Measurements from ENCODE around the gene RNF169.
"Not testable (repeated sequence)": the region's sequence is repeated elsewhere in the genome, so short reads cannot be mapped to it uniquely, and the experiment has no call there.

Gene RNF169

DNA sequence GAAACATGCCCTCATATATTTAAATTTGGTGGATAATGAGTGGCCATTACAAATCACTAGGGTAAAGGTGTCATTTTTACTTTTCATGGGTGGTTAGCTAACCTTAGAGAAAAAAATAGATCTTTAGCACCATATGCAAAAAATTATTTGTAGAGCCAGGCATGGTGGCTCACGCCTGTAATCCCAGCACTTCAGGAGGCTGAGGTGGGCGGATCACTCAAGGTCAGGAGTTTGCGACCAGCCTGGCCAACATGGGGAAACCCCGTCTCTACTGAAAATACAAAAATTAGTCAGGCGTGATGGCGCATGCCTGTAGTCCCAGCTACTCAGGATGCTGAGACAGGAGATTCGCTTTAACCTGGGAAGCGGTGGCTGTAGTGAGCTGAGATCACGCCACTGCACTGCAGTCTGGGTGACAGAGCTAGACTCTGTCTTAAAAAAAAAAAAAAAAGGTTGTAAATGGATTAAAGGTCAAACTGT, 19.6 kb downstream of the RNF169 start:
- DNase-seq (ENCODE audit: low spot score): not testable (repeated sequence)

DNA sequence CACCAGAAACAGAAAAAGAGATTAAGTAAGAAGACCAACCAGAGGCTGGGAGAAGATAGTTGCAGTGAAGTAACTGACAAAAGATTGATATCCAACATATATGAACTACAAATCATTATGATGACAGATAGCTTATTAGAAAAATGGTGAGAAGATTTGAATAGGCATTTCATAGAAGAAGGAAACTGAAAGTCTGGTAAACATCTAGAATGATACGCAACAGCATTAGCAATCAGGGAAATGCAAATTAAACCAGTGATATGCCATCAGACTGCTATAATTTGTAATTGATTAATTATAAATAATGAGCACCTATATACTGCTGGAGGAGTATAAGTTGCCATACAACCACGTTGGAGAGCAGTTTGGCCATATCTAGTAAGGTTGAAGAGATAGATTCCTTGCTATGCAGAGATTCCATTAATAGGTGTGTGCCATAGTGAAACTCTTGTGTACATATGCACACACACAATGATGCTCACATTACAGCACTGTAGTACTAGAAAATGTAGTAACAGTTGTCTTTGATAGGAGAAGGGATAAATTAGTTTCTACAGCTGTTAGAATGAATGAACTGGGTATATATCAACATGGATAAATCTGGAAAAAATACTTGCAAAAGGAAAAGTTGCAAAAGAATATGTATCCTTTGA, 20.5 kb downstream of the RNF169 start:
- DNase-seq (ENCODE audit: low spot score): no peak

DNA sequence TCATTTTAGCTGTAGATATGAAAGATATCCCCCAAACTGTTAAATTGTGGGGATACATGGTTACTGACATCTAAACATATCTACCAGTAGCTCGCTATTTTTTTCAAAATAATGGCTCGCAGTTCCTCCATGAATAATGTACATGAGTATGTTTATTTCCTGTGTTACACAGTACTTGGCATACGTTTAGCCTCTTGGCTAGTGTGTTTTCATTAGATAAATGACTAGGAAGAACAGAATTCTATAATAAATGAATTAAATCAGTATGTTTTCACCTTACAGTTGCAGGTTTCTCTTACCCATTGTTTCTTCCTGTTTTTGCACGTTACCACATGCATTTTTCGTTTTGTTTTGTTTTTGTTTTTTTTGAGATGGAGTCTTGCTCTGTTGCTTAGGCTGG, 21.8 kb downstream of the RNF169 start:
- no peak for DNase-seq (ENCODE audit: low spot score)

DNA sequence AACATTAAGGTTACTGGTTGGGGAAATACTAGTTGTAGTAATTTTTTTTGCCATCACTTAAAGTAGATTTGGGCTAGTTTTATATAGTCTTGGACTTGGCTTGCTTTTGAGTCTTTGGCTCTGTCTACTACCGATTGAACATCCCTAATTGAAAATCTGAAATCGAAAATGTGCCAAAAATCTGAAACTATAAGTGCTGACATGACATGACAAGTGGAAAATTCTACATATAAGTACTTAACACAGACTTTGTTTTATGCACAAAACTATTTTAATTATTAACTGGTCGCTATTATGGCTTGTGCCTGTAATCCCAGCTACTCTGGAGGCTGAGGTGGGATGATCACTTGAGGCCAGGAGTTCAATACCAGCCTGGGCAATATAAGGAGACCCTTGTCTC, 22.5 kb downstream of the RNF169 start:
- no peak for DNase-seq (ENCODE audit: low spot score)

DNA sequence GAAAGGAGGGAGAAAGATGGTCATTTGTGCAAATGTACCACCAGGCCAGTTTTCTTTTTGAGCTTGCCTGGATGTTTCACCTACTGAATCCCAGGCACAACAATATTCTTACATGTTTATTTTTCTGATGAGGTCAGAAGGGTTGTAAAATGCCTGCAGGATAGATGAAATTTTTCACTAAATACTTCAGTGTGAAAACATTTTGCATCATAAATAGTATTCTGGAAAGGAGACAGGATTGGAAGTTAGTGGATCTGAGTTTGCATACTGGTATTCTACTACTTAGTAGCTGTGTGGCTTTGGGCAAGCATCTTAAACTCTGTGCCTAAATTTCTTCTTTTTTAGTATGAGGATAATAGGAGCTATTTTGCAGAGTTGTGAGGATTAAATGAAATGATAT, 24.8 kb downstream of the RNF169 start:
- no peak for DNase-seq (ENCODE audit: low spot score)

DNA sequence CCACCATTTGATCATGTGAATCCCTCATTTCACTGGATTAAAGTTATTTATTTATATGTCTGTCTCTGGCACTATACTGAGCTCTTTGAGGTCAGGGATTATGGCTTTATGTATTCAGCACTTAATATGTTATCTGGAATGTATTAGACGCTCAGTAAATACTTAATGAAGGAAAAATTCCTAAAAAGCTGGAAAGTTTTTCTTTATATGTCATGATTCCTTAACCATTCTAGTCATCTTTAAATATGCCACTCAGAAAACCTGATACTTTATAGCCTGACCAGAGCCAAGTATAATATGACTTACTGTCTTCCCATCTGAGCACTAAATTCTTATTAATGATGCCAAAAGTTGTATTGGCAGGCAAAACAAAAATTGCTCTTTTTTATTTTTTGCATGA, 27.1 kb downstream of the RNF169 start:
- no peak for DNase-seq (ENCODE audit: low spot score)

DNA sequence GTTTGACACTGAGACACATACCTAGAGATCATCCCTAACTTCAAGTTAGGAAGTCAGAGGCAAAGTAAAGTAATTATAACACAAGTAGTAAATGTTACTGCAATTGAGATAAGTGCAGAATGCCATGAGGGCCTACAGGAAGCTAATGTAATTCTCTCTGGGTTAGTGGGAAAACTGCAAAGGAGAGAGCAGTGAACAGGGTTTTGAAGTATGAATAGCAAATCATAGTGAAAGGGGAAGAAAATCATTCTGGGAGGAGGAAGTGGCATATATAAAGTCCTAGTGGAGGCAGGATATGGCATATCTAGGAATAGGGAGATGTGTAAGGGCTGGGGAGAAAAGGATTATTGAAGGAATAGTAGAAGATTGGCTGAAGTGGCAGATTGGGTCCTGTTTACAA, 27.9 kb downstream of the RNF169 start:
- DNase-seq (ENCODE audit: low spot score): no peak

DNA sequence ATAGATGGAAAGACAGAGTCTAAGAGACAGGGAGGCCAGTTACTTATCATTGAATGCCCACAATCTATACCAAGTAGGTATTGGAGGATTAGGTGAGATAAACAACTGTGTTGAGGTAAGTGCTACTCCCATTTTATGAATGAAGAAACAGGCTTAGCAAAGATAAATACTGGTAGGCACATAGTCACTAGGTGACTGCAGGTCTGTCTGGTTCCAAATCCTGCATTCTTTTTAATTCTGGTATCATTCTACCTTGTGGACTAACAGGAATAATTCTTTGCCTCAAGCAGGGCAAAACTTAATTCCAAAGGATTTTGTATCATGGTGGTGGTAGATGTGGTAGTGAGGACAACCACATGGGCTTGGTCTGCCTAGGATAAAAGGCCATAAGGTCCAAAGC, 28.4 kb downstream of the RNF169 start:
- DNase-seq (ENCODE audit: low spot score): no peak

DNA sequence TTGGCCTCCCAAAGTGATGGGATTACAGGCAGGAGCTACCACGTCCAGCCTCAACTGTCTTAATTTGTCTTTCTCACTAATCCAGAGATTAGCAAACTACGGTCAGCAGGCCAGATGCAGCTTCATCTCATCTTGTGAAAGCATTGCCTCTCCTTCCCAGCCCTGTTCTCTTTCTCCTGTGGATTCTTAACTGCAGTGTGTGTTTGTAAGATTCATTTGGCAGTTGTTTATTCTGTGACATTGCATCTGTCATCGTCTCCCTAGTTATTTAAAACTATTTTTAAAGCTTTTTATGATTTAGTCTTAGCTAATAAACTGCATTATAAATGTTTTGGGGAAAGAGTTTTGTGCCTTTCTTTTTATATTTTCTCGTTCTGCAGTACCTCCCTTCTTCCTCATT, 29.2 kb downstream of the RNF169 start:
- DNase-seq (ENCODE audit: low spot score): no peak

DNA sequence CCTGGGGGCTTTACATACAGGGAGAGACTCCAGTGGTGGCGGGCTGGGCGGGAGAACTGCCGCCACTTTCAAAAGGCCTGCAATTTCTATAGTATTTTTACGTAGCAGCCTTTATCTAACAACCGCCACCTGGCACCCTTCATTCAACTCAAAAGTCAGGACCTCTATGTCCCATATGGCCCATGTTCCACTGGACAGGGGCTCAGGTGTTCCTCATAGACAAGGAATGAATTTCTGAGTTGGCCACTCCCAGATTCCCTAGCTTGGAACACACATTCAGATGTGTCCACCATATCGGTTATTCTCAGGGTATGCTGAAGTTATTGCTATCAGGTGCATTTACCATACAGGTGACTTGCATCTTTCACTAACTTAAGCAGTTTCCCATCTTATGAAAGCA, 29.9 kb downstream of the RNF169 start:
- DNase-seq (ENCODE audit: low spot score): no peak

DNA sequence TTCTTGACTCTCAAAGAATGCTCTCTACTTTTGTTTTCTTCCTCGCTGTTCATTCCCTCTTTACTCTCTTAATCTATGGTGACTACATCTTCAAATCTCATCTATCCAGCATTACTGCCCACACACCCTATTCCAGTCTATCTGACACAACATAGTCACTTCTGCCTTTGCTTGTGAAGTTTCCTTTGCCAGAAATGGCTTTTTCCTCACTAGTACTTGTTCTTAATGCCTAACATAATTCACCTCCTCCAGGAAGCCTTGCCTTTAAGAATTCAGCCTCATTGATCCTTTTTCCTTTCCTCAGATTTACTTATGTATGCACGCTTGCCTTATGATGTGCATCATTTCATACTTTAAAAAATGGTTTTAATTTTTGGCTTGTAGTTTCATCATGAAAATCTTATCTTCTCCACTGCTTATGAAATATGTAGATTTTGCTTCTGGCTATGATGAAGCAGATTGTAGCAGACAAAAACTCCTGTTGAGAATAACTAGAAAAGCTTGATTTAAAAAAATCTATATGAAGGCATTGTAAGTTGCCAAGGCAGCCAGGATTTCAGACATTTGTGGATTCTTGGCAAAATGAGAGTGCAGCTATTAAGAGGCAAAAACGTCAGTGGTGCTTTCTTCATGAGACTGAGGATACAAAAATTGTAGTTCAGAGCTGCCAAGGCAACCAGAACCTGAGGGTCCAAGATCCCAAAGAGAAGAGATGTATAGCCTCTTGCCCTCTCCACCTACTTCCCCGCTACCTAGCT, 31.8 kb downstream of the RNF169 start:
- DNase-seq (ENCODE audit: low spot score): no peak

DNA sequence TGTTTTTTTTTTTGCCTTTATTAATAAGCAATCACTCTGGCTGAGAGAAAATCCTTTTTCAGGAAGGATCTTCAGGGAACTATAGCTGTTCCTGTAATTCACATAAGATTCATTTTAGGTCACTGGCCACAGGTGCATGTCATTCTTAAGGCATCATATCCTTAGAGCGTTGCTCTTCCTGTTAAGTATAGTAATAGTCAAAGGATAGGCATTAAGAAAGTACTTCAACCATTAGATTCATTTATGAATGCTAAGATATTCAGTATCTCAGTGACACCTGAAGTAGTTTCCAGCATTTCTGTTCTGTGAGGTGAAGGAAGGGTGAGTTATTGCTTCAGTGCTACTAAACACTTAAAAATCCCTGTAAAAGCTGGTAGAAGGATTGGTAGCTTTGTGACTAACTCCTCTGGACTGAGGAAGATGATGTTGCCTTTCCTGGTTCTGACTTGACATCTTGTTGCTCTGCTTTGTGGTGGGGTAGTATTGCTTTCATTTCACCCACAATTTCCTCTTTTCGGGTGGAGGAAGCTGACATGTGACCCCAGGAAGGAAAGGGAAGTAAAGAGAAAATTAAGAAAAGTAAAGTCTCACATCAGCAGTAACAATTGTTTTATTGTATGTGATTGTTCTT, 34.7 kb downstream of the RNF169 start:
- no peak for DNase-seq (ENCODE audit: low spot score)

DNA sequence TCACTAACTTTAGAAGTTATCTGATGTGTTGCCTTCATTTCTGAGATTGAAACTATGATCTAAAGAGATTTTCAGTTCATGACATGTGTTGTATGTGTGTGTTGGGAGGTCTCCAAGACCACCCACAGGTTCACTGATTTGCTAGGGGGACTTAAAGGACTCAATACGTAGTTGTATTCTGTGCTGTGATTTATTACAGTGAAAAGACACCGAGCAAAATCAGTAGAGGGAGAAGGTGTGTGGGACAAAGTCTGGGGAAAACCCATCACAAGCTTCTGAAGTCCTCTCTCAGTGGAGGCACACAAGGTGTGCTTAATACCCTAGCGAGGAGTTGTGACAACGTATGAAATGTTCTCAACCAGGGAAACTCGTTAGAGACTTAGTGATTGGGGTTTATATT, 35.6 kb downstream of the RNF169 start:
- DNase-seq (ENCODE audit: low spot score): no peak

DNA sequence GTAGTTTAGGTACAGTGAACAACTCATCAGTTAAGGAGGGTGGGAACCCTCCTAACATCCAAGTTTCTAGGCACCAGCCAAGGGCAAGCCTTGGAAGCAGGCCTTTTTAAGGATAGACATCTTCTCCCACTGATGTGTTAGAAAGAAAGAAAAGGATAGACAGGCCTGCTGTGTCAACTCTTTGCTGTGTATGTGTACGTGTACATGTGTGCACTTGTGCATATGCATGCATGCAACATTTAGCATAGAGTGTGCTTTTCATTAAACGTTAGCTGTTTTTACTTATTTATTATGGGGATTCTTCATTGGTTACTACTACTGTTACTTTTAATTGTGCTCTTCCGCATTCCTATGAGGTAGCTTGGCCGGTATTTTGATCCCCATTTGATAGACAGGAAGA, 36.1 kb downstream of the RNF169 start:
- no peak for DNase-seq (ENCODE audit: low spot score)

DNA sequence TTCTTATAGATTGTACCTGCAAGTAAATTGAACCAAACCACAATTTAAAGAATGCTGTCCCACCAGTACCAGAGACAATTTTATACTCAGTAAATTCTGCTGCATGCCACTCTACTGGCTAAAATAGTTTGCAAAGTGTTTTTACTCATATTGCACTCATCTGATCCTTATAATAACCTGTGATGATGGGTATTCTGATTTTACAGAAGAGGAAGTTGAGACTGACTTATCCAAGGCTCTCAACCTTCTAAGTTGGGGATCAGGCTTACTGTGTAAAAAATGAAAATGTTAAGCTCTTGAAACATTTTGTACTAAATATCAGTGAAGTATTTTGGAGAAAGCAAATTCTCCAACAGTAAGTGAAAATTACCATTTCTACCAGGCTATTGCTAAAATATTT, 37.9 kb downstream of the RNF169 start:
- DNase-seq (ENCODE audit: low spot score): no peak

DNA sequence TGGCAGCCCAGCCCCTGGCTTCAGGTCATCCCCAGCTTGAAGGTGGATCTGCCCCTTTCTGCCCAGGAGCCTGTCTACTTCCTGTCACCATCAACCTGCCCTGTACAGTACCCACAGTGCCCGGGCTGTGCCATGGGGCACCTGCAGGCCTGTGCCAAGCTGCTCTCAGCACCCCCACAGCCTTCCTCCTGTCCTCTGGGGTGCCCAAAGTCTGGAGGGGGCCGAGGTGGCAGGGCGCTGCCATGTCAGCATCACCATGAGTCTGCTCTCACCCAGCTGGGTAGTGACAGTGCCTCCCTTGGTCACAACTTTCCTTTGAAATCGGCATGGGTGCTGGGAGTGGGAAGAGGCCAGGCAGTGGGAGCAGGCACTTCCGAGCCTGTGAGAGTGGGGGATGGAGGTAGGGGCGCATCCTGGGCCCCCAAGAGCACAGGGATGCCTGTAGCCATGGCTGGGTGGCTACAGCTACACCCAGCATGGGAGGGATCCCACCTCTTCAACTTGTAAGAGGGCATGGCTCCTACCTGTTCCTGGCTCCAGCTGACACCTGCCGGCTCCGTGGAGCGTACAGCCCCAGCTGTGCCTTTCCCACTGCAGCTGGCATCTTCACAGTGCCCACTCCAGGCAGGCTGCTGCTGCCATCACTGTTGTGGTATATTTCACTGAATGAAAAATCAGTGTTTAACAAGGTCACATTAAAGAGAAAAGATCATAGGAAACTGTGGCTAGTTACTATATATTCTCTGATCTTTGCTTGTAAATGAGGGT, 42.9 kb downstream of the RNF169 start:
- DNase-seq (ENCODE audit: low spot score): no peak

DNA sequence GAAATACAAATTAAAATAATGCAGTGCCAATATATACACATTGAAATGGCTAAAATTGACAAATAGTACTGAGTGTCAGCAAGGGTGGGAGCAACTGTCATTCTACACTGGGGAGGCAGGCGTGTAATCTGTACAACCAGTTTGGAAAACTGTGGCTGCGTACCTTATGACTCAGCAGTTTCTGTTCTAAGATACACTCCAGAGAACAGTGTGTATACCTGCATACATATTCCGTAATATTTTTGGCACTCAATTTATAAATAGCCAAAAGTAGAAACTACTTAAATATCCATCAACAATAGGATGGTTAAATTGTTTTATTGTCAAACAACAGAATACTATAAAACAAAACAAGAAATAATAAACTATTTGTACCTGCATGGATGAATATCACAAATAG, 57.6 kb downstream of the RNF169 start:
- DNase-seq (ENCODE audit: low spot score): no peak

DNA sequence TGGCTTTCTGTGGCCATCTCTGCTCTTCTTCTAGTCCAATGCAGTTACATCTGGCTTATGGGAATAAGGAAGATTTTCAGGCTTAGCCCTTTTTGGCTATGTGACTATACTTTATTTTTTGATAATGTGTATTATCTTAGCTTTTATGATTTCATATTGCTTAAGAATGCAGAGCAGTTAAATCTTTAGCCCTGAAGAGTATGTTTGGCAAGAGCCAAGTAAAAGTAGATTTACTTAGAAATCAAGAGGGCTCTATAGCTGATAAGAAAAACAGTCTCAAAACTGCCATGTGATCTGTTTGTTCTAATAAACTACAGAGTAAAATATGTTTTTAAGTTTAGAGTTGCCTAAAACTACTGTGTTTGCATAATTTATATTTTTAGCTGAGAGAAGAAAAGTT, 61.2 kb downstream of the RNF169 start:
- no peak for DNase-seq (ENCODE audit: low spot score)

DNA sequence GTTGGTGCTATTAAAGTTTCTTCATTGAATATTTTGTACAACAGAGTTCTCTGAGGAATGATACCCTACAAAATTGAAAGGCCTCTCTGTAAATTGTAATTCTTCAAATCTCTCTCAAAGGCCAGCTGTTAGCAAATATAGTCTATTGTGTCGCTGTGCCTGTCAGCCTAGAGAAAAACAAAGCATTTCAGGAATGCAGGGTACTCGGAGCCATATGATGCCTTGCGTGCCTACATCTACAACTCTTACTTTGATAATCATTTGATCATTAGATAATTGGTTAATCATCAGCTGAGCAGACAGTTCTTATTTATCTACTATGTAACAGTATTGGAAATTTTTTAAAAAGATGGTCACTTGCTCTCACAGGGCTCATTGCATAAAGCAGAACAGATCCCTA, 67.3 kb downstream of the RNF169 start:
- DNase-seq (ENCODE audit: low spot score): no peak

DNA sequence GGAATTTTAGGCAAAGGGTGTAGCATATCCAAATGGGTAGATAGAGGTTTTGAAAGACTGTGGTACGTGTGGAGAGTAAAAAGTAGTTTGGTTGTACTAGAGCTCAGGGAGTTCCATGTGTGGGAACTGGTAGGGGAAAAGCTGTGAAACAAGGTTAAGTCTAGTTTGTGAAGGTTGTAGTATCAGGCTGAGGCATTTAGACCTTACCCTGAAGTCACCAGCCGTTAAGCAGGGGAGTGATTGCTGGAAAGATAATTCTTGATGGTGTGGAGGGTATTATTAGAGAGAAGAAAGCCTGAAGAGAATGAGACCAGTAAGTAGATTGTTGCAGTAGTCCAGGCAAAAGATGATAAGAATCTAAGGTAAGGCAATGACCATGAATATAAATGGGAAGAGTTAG, 68.0 kb downstream of the RNF169 start:
- no peak for DNase-seq (ENCODE audit: low spot score)

DNA sequence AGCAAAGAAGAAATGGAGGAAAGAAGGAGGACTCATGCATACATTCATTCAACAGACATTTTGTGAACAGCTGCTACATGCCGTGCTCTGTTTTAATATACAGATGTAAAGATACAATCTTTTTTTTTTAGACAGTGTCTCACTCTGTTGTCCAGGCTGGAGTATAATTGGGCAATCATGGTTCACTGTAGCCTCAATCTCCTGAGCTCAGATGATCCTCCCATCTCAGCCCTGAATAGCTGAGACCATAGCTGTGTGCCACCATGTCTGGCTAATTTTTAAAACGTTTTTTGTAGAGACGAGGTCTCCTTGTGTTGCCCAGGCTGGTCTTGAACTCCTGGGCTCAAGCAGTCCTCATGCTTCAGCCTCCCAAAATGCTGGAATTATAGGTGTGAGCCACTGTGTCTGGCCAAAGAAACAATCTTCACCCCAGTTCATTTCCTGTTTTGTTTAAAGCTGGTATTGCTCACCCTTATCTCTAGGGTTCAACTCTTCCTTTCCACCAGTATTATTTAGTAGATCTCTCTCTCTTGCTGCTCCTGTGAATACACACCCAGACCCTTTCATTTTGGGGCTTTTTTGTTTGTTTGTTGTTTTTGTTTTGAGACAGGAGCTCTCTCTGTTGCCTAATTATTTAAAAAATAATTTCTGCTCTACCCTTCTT, 69.8 kb downstream of the RNF169 start:
- no peak for DNase-seq (ENCODE audit: low spot score)

DNA sequence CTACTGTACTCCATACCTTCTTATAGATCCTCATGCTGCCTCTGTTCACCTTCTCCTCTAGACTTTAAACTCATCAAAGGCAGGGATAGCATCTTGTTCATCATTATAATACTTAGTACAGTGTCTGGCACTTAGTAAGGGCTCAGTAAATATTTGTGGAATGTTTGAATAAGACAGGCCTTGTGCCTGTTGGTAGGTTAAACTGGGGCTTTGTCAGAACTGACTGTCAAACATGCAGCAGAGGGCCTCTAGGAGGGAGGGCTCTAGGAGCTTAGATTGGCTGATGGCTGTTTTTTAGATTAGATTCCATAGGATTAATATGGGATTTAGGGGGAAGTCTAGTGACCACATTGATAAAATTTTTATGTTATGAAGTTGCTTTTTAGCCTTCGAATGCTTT, 70.8 kb downstream of the RNF169 start:
- no peak for DNase-seq (ENCODE audit: low spot score)
